AG09319 (cell line): ENCODE measurements around the gene PHB1.
"Not testable (repeated sequence)": the region's sequence is repeated elsewhere in the genome, so short reads cannot be mapped to it uniquely, and the experiment has no call there.

Experiments used
- DNase-seq: peaks from one replicate; pipeline ENCODE4 v3.0.0-alpha.2; 2010; ENCODE audit warnings: low read depth; ENCODE audit errors: extremely low read depth
- TF ChIP-seq, protein P1 (sequence below): IDR thresholded peaks from 2 replicates; pipeline ENCODE4 v1.5.1; 2011; ENCODE audit warnings: low read depth, mild to moderate bottlenecking, inconsistent platforms, low read length, moderate library complexity

Gene PHB1

DNA sequence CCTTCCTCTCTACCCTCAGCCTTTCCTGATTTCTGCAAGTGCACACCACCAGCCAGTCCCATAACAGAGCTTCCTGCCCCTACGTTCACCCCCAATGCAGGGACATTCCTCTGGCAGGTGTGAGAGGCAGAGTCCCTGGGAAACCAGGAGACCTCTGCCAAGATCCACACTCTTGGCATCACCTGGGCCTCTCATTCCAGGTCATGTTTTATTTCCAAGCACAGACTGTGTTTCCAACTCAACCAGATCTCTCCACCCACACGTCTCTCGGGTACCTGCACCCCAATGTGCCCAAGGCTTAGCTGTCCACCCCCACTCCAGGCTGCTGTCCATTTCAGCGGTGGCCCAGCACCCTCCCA, 21.0 kb upstream of the PHB1 start:
- no peak for DNase-seq
- TF ChIP-seq, protein P1, sequence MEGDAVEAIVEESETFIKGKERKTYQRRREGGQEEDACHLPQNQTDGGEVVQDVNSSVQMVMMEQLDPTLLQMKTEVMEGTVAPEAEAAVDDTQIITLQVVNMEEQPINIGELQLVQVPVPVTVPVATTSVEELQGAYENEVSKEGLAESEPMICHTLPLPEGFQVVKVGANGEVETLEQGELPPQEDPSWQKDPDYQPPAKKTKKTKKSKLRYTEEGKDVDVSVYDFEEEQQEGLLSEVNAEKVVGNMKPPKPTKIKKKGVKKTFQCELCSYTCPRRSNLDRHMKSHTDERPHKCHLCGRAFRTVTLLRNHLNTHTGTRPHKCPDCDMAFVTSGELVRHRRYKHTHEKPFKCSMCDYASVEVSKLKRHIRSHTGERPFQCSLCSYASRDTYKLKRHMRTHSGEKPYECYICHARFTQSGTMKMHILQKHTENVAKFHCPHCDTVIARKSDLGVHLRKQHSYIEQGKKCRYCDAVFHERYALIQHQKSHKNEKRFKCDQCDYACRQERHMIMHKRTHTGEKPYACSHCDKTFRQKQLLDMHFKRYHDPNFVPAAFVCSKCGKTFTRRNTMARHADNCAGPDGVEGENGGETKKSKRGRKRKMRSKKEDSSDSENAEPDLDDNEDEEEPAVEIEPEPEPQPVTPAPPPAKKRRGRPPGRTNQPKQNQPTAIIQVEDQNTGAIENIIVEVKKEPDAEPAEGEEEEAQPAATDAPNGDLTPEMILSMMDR = no peak

DNA sequence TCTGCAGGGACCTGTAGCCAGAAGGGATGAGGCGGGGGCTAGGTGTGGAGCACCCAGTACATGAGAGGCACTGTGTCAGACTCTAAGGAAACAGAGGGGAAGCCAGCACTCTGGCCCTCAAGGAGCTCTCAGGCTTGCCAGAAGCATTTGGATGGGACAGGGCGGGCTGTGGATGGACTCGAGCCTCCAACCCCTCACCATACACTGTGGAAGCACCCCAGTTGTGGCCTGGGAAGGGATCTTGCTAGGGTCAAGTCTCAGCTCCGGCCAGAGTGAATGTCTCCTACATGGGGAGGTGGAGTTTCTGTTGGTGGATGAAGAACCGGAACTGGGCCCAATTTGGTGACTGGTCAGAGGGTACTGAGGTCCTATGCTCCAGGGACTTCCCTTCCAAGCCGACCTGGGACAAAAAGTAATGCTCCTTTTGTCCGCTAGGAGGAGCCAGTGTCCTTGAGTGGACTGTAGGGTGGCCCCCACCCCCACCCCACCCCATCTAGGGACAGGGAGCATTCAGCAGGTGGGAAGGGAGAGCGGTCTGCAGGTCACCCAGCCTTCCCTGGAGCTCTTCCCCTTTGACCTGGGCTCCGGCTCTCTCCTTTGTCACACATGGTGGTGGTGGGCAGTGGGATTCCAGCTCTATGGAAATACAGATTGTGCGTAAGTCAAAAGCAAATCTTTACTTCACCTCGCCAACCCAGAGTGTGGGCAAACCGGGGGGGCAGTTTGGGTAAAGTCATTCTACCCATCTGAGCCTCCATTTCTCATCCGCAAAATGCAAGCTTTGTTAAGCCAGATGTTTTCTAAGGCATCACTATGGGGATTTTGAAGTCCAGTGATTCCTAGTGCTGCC, 20.4 kb upstream of the PHB1 start:
- DNase-seq = peak; percentile 14
- TF ChIP-seq, protein P1 = peak; percentile 76

DNA sequence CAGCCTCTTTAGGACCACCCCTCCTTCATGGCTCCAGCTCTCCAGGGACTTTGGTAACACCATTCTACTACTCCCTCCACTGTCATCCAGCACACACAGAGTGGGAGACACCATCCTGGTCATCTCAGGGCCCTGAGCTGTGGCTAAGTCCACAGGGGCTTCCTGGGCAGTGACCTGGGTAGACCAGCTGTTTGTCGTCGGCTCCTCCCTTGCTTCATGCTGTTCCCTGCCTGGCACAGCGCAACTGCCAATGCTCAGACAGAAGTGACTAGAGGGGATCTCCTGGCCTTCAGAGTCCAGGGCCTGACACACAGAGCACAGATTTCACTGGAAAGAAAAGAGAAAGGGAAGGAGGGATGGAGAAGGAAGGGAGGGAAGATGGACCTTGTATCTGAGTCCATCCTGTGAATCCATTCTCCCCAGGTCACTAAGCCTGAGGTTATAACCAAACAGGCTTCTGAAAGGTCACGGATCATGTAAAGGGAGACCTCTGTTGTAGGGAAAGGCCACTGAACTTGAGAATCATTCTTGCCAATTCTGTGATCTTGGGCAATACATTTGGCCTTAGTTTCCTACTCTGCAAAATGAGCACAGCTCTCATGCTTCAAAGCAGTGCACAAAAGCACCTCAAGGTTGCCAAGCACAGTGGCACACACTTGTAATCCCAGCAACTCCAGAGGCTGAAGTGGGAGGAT, 18.5 kb upstream of the PHB1 start:
- no peak for DNase-seq
- TF ChIP-seq, protein P1 = no peak

DNA sequence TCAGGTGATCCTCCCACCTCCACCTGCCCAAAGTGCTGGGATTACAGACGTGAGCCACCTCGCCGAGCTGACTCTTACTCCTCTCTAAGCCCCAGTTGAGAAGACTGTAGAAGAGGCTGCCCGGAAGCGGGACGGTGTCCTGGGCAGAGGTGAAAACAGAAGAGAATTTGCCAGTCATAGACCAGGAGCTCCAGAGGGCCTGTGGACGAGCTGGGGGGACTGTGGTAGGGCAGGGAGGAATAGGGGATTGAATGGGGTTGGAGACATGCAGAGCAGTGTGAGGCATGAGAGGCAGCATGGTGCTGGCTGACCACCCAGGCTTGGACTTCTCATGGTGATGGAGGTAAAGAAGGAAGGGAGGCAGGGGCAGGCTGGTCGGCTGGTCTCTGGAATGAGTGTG, 17.1 kb upstream of the PHB1 start:
- TF ChIP-seq, protein P1 = no peak
- no peak for DNase-seq

DNA sequence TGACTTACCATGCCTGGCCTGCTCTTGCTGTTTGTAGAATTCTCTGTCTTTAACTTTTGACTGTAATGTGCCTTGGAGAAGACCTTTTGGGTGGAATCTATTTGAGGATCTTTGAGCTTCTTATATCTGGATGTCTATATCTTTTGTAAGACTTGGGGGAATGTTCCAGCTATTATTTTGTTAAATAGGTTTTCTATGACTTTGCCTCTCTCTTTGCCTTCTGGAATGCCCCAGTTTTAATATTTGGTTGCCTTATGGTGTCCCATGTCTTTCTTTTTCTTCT, 10.3 kb upstream of the PHB1 start:
- DNase-seq = no peak
- TF ChIP-seq, protein P1 = no peak

DNA sequence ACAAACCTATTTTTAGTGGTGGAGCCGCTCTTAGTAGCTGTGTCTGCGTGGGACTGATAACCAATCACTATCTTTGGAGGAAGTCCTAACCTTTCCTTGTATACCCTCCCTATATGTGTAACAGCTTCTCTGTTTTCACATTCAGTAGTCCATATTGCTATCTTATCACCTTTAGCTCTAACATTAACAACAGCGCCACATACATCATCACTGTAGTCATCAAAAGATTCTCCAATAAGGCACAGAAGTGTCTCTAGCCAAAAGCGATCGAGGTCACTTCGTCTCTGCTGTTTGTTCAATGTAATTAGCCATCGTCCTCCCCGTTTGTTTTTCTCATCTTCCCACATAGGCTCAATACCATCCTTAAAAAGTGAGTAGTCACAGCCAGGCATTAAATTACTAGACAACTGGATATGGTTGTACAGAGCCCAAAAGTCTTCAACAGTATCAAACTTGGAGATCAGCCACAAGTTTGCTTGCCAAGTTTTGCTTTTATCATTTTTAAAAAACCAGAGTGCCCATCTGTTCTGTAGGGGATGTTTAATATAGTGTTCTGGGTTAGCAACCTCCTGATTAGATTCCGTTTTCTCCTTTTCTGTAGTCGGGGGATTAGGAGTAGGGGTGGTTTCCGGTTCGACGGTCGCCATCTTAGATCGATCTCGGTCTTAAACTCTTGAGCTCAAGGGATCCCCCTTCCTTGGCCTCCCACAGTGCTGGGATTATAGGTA, 9.8 kb upstream of the PHB1 start:
- not testable (repeated sequence) for DNase-seq

DNA sequence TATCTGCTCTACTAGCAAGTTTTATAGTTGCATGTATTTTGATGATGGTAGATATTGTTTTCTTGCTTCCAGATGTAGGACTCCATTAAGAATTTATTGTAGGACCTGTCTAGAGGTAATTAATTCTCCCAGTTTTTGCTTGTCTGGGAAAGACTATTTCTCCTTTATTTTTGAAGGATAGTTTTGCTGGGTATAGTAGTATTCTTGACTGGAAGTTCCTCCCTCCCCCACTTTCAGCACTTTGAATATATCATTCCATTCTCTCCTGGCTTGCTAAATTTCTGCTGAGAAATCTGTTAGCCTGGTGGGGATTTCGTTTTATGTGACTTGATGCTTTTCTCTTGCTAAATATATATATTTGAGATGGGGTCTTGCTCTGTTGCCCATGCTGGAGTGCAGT, 8.0 kb upstream of the PHB1 start:
- TF ChIP-seq, protein P1 = no peak
- DNase-seq = no peak

DNA sequence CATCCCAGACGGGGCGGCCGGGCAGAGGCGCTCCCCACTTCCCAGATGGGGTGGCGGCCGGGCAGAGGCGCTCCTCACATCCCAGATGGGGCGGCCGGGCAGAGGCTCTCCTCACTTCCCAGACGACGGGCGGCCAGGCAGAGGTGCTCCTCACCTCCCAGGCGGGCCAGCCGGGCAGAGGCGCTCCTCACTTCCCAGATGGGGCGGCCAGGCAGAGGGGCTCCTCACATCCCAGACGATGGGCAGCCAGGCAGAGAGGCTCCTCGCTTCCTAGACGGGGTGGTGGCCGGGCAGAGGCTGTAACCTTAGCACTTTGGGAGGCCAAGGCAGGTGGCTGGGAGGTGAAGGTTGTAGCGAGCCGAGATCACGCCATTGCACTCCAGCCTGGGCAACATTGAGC, 5.1 kb upstream of the PHB1 start:
- DNase-seq = not testable (repeated sequence)

DNA sequence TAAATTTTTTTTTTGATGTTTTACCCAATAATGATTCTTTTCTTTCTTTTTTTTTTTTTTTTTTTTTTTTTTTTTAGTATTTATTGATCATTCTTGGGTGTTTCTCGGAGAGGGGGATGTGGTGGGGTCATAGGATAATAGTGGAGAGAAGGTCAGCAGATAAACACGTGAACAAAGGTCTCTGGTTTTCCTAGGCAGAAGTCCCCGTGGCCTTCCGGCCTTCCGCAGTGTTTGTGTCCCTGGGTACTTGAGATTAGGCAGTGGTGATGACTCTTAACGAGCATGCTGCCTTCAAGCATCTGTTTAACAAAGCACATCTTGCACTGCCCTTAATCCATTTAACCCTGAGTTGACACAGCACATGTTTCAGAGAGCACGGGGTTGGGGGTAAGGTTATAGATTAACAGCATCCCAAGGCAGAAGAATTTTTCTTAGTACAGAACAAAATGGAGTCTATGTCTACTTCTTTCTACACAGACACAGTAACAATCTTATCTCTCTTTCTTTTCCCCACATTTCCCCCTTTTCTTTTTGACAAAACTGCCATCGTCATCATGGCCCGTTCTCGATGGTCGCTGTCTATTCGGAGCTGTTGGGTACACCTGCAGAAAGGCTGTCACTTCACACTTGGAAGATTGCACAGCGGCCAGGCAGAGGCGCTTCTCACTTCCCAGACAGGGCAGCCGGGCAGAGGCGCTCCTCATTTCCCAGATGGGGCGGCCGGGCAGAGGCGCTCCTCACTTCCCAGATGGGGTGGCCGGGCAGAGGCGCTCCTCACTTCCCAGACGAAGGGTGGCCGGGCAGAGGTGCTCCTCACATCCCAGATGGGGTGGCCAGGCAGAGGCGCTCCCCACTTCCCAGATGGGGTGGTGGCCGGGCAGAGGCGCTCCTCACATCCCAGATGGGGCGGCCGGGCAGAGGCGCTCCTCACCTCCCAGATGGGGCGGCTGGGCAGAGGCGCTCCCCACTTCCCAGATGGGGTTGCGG, 4.4 kb upstream of the PHB1 start:
- not testable (repeated sequence) for DNase-seq
